Stimulated activated CD4-positive, alpha-beta T cell treated with anti-CD3 and anti-CD28 coated beads, TNF-alpha, amount 100 ng/mL, for 1 hour (primary cell): ENCODE results near the gene SPACDR.

ENCODE experiments used
- DNase-seq, 3 donors: peaks; one replicate each; pipeline ENCODE4 v3.0.0-alpha.2; 2020; ENCODE audit warnings: low read depth in 3 of 3, low spot score in 1 of 3

SPACDR gene

DNA sequence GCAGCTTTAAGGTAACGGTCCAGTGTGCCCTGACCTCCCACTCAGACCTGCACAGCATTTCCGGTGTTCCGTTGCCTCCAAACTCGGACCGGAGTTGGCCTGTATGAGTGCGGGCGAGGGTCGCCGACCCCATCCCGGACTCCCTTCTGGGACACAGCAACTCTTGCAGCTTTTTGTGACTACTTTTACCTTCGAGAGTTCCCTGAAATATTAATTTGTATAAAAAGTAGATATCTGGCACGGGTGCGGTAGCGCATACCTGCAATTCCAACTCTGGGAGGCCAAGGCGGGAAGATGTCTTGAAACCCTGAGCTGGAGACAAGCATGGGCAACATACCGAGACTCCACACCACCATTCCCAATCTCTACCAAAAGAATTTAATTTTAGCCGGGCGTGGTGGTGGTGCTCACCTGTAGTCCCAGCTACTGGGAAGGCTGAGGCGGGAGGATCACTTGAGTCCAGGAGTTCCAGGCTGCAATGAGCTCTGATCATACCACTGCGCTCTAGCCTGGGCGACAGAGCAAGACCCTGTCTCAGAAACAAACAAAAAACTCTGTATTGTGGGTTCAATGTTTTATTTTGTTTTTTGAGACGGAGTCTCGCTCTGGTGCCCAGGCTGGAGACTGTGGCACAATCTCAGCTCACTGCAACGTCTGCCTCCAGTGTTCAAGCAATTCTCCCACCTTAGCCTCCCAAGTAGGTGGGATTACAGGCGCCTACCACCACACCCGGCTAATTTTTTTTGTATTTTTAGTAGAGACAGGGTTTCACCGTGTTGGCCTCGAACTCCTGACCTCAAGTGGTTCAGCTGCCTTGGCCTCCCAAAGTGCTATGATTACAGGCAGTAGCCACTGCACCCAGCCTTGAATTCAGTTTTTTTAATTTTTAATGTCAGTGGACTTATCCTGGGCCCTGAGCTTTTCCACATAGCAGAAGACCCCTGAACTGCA is 26.6 kb downstream of the SPACDR start:
- DNase-seq = no peak

DNA sequence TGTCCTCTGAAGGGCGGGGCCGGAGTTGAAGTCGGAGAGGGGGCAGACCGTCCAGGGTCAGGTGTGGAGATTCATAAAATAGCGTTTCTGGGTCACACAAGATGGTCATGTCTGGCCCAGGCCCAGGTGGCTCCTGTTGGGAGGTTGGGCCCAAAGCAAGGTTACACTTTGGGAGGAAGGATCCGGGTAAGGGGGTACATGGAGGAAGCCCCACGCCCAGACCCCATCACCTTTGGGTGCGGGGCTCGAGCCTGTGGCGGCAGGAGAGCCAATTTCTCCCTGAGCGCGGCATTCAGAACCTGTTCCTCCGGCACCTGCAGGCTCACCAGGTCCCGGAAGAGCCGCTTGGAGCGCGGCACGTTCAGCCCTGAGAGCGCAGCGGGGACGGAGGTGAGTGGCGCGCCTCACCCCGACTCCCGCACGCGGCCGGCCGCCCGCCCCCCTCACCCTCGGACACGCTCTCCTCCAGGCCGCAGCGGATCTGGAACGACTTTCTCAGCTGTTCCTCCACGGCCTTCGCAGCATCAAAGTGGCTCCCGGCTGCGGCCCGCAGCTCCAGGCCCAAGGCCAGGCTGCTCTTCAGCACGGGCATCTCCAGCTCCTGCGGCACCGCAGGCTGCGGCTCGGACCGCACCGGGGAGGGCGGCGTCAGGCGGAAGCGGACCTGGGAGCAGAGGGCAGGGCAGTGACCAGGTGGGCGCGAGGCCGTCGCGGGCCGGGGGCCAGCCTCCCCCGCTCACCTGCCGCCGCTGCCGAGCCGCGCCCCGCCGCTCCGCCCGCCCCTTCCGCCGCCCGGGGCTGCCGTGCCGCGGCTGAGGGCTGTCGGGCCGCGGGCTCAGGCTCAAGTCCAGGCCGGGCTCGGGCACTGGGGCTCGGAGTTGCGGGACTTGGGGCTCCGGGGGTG is 28.4 kb downstream of the SPACDR start:
- DNase-seq = peak in 1 of 3 donors; percentile 30

DNA sequence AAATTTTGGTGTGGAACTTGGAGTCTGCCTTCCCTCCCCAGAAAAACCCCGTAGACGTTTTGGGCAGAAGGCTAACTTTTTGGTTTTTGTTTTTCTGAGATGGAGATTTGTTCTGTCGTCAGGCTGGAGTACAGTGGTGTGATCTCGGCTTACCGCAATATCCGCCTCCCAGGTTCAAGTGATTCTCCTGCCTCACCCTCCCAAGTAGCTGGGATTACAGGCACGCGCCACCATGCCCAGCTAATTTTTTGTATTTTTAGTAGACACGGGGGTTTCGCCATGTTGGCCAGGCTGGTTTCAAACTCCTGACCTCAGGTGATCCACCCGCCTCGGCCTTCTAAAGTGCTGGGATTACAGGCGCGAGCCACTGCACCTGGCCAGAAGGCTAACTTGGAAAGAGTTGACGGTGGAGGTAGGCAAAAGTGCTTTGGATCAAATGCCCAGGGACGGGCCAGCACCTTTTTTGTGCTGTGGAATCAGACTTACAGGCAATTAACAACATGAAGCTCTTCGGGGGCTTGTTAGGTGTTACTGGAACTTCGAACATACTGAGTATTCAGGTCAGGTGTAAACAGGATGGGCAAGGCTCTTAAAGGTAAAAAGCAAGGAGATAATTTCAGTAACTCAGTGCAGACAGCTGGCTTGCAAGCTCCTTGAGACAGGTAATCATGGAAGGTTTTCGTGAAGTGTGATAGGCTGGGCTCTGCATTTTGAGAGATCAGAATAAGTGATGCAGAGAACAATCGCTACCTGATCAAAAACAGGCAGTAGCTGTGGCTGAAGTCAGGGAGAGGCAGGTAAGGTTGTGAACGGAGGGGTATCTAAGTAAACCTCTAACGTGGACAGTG is 29.5 kb downstream of the SPACDR start:
- DNase-seq = no peak

DNA sequence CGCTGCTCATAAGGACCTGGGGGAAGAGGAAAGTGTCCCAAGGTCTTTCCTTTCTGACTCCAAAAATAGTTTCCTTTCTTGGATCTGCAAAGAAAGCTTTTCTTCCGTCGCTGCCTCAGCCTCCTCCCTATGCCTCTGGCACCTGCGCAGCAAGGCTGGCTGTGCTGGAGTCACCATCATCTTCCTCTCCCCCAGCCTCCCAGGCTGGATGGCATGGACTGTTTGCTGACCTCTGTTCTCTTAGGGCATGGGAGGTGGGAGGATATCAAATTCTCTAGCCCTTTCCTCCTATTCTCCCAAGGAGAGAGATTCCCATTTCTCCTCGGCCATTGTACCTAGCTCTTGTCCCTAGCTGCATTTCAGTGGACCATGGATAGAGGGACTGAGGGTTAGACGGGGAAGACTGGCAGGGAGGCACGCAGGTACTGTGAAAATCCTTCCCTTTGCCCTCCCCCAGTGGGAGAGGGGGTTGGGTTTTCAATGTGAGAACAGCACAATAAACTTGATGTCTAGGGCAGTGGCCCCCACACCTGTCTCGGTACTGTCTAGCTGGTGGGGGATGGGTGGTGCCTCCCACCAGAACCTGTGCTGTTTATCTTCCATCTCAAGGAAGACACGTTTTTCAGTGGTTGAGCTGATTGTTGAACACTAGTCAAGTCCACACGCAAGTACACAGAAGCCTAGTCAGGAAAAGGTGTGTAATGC is 30.3 kb downstream of the SPACDR start:
- no peak for DNase-seq

DNA sequence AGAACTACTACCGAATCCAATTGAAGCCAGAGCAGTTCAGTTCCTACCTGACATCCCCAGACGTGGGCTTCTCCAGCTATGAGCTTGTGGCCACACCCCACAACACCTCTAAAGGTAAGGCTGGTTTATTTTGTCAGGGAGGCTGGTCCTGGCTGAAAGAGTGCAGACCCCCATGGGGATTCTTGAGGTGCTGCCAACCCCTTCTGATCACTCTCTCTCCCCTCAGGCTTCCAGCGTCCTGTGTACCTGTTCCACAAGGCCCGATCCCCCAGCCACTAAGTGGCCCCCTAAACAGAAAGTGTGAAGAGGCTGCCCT is 30.8 kb downstream of the SPACDR start:
- no peak for DNase-seq

DNA sequence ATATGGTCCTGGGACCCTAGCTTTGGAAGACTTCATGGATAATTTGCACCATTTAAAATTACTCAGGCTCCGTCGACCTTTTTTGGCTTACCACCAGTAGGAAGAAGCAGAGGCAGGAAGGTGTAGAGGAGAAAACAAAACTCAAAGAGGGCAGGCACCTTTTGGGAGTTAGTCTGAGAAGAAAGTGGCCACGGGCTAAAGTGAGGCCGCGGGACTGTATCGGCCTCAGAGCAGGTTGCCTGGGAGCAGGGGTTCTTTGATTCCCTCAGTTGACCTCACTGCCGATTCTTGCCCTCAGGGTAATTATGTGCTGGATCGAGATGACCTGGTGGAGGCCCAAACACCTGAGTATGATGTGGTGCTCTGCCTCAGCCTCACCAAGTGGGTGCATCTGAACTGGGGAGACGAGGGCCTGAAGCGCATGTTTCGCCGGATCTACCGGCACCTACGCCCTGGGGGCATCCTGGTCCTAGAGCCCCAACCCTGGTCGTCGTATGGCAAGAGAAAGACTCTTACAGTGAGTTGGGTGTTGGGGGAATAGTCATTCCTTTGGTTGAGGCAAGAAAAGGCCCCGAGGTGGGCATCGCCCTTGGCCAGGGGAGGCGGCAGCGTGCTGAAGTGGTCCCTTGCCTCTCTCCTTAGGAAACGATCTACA is 31.3 kb downstream of the SPACDR start:
- DNase-seq = no peak

DNA sequence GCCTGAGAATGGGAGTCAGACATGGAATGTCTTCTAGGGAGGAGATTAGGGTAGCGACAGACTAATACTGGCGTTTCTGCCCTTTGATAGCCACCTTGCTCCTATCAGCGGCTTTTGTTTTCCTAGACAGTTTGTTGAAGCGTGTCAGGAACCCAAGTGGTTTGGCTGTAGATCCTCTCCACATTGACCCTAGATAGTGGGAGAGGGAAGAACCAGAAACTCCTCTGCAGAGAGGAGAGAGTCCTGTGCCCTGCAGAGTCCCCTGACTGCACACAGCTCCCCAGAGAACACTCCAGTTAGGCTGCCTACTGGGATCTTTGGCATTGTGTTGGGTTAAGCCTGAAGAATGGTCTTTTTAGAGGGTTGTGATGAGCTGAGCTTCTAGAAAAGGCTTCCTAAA is 32.0 kb downstream of the SPACDR start:
- no peak for DNase-seq

DNA sequence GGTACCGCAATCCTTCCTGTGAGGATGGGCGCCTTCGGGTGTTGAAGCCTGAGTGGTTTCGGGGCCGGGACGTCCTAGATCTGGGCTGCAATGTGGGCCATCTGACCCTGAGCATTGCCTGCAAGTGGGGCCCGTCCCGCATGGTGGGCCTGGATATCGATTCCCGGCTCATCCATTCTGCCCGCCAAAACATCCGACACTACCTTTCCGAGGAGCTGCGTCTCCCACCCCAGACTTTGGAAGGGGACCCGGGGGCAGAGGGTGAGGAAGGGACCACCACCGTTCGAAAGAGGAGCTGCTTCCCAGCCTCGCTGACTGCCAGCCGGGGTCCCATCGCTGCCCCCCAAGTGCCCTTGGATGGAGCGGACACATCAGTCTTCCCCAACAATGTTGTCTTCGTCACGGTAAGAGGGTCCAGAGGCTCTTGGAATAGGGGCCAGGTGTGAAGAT is 32.7 kb downstream of the SPACDR start:
- no peak for DNase-seq

DNA sequence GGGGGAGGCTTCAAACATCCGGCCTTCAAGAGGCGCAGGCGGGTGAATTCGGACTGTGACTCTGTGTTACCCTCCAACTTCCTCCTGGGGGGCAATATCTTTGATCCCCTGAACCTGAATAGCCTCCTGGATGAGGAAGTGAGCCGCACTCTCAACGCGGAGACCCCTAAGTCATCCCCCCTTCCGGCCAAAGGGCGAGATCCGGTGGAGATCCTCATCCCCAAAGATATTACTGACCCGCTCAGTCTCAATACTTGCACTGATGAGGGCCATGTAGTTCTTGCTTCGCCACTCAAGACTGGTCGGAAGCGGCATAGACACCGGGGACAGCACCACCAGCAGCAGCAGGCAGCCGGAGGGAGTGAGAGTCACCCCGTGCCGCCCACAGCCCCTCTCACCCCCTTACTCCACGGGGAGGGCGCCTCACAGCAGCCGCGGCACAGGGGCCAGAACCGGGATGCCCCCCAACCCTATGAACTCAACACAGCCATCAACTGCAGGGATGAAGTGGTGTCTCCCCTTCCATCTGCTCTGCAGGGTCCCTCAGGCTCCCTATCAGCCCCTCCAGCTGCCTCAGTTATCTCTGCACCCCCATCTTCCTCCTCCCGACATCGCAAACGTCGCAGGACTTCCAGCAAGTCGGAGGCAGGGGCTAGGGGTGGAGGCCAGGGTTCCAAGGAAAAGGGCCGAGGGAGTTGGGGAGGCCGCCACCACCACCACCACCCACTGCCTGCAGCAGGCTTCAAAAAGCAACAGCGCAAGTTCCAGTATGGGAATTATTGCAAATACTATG is 33.4 kb downstream of the SPACDR start:
- peak in 1 of 3 donors; percentile 28 for DNase-seq

DNA sequence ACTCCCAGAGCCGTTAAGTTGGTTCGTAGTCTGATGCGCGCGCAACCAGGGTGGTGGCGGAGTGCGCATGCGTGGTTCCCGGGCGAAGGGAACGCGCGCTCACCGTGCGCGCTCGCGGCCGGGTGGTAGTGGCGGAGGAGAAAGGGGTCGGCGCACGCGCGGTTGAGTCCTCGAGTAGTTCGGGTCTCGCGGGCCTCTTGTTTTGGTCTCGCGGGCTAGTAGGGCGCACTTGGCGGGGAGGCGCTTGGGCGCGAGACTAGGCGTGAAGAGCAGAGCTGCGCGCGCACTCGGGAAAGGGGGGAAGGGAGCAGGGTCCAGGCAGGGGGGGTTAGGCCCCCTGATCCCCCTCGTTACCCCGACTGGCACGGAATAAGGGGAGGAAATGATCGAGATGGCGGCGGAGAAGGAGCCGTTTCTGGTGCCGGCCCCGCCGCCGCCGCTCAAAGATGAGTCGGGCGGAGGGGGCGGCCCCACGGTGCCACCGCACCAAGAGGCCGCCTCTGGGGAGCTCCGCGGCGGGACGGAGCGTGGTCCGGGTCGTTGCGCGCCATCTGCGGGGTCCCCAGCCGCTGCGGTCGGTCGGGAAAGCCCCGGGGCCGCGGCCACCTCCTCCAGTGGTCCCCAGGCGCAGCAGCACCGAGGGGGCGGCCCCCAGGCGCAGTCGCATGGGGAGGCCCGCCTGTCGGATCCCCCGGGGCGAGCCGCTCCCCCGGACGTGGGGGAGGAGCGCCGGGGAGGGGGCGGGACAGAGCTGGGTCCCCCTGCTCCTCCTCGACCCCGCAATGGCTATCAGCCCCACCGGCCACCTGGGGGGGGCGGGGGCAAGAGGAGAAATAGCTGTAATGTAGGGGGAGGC is 34.2 kb downstream of the SPACDR start, which contains the start of gene MEPCE:
MEPCE (plus strand) TSS at position 195 of the 856 bp plus-strand sequence; CDS start at position 383, 188 bp downstream.
- peak; percentile 90 to 98 (median 95) for DNase-seq

DNA sequence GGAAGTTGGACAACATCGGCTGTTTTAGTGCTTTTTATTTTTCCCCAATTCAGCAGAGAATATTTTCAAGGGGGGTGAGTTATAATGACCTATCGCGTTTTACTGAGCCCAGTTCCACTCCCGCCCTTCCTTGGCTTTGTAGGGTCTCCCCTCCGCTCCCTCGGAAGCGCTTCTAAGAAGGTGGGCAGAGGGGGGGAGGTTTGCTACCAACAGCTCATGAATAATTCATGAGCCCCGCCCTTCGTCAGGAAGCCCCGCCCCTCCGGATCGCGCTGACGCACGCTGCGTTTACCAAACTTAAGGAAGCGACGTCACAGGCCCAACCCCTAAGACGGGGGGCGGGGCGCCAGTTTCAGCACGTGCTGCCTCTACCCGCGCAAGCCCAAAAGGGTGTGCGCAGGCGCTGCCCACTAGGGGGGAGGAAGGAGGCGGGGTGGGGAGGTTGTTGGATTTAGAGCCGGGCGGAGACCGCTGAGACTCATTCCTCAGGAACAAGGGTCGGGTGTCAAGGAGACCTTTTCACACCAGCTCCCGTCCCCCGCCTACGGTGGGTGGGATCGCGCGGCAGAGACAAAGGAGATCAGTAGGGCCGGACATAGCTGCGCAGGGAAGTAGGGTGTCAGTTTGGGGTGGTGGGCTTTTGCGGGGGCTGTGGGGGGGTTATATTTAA is 35.0 kb downstream of the SPACDR start:
- peak; percentile 100 for DNase-seq

DNA sequence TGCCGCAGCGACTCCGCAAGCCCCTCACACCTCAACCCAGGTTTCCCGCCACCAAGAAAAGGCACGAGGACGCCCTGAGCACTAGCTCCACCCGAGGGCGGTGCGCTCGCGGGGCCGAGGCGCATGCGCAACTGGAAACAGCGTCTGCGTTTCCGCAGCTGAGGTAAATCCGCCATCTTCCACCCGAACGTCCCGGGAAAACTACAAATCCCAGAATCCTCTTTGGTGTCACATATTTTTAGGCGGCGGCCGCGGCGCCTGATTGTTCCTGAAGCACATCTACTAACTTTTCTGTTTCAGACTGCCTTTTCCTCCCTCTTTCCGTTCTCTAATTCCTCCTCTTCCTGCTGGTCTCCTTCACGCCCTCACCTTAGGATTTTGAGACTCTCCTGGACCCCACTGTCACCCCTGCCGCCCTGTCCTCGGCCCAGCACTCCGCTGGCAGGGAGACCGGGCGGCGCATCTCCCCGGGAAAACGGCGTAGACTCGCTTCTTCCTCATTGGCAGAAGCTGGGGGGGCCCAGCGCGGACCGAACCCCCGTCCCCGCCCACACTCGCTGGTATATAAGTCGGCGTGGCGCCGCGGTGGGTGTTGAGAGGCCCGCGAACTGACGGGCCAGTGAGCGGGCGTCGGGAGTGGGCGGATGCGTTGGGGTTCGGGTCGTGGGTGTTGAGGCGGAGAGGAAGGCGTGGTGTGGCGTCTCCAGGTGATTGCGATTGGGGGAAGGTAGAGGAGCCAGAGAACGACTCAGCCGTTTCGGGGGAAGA is 35.7 kb downstream of the SPACDR start, which contains the start of gene ZCWPW1:
ZCWPW1 (minus strand) TSS at position 505 of the 768 bp plus-strand sequence. CDS start 8,054 bp downstream, outside the sequence.
- DNase-seq = peak; percentile 93 to 97 (median 95)

DNA sequence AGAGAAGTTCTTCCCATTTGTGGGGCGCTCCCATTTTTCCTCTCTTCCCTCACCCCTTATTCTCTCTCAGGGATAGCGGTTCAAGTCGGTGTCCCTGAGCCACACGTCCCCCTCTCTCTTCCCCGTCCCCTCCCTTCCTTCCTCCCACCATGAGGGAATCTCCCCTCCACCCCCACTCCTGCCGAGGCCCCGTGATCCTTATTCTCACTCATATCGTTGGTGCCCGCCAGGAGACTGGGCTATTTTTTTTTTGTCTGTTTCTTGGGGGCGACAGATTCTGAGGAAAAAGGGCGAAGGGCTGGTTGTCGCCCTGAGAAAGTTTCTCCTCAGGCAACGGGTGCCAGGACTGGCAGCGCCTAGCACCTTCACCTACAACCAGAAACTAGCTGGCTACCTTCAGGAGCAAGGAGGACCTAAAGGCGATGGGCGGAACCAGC is 36.3 kb downstream of the SPACDR start:
- DNase-seq = no peak

DNA sequence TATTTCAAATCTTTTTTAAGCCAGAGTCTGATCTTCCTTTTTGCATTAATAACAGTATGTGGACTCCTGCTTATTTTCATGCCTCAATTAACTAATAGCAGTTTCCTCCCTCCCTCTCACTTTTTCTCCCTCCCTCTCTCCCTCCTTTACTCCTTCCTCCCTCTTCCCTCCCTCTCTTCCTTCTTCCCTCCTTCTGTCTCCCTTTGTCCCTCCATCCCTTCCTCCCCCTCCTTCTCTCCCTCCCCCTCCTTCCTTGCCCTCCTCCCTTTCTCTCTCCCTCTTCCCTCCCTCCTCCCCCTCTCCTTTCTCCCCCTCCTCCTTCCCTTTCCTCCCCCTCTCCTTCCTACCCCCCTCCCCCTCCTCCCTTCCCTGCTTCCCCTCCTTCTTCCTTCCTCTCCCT is 37.5 kb downstream of the SPACDR start:
- DNase-seq = no peak

DNA sequence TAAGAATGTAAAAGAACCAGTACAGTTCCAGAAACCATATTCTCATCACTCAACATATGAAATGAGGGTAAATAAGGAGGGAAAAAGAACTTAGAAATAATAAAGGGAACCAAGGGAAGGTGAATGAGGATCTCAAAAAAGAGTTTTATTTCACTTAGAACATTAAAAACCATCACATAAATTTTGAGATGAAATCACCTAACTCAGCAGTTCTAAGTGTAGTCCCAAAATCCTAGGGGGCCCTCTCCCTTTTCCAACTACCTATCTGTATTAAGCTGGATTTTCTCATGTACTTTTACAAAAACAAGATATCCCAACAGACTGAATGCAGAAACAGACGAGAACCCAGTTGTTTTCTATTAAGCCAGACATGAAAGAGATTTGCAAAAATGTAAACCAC is 38.7 kb downstream of the SPACDR start:
- no peak for DNase-seq

DNA sequence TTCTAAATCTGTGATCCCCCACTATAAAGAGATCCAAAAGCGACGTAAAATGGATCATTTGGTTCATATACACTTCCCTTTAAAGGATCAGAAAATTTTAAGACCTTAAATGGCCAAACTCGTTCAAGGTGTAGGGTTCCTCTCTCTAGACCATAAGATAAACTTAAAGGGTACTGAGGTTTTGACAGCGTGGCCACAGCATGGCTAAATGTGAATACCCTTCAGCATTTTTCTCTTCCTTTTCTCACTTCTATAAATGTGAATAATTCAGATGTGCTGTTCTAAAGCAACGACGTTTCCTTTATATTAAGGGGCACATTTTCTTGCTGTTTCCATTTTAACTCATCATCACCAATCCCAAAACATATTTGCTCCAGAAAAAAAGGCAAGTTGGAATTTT is 40.7 kb downstream of the SPACDR start:
- DNase-seq = no peak
